ENCODE data around the gene VPS39. TPM values are rescaled to one million over a fixed set of nuclear protein-coding genes. Genes with fewer than 3 reads are reported as not detected.

The VPS39 gene
- total RNA-seq, 1 donor from 2014 or later = 79.9 TPM

DNA sequence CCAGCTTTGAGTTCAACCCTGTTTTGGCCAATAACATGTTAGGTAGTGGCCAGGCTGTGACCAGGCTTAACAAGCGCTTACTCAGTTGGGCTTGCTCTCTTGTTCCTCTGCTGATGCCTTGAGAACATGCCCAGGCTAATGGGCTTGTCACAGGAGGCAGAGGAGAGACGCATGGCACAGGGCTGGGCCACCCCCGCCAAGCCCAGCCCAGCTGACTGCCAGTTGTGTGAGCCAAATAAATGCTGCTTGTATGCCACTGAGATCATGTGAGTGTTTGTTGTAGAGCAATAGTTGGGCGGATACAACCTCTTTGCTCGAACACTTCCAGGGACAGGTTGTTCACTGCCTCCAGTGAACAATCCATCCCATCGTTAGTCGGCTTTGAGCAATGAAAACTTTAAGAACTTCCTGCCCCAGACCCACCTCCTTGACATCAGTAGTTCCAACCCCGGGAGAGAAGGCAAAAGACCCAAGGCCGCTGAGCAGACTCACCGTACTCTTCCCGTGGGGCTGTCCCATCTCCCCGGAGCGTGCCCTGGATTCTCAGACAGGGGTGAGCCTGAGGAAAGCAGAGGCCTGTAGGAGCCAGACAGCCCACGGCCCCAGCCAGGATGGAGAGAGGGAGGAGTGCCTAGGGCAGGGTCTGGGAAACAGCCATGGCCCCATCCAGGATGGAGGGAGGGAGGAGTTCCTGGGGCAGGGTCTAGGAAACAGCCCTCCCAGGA, 55.7 kb downstream of the VPS39 start:
- Histone ChIP-seq H3K4me3 (peak overlapping the region; percentile 8), H3K9me3 (no peaks in the 10 kb centered on the region), H3K27me3 (ENCODE audit: low read depth) (no peaks in the 10 kb centered on the region), H3K27ac (peak overlapping the region; percentile 74), H3K4me1 (peaks cover 9% of the 10 kb centered on the region), H3K36me3 (no peaks in the 10 kb centered on the region)
- ATAC-seq (peak; percentile 79 to 80), DNase-seq (peak; percentile 78)
- intact Hi-C loops (cut with DNase I) = no loop called here
- TF ChIP-seq CTCF (IDR thresholded peaks at IDR 0.05) = no peak

DNA sequence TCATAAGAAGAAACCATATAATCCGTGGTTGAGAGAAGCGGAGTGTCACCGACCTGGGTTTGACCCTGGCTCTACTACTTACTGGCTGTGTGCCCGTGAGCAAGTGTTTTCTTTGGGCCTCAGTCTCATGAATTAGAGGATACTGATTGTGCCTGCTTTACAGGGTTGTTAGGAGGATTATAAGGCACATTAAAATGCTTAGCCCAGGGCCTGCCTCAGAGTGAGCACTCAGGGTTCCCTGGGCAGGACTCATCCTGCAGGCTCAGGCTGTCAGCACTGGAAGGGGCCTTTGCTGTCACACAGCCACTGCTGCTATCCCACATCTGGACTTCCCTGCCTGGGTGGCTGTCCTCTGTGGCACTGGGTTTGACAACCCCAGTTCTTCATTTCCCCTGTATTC, 56.4 kb downstream of the VPS39 start:
- no peaks in the 10 kb centered on the region for H3K27me3 ChIP-seq (ENCODE audit: low read depth)
- no peak overlapping the region for H3K27ac ChIP-seq
- no peak for ATAC-seq
- no peak overlapping the region for H3K4me3 ChIP-seq
- H3K36me3 ChIP-seq = no peaks in the 10 kb centered on the region
- intact Hi-C loops (cut with DNase I) = no loop called here
- DNase-seq = no peak
- peaks cover 9% of the 10 kb centered on the region for H3K4me1 ChIP-seq
- TF ChIP-seq CTCF (IDR thresholded peaks at IDR 0.05) = no peak
- no peaks in the 10 kb centered on the region for H3K9me3 ChIP-seq

- Histone ChIP-seq H3K27me3 (ENCODE audit: low read depth) (no peaks in the 10 kb centered on the region), H3K9me3 (no peaks in the 10 kb centered on the region), H3K27ac (no peak overlapping the region), H3K36me3 (no peaks in the 10 kb centered on the region), H3K4me1 (peaks cover 9% of the 10 kb centered on the region), H3K4me3 (no peak overlapping the region)
- no peak for ATAC-seq
- intact Hi-C loops (cut with DNase I) = no loop called here
- TF ChIP-seq CTCF (IDR thresholded peaks at IDR 0.05) = no peak
- DNase-seq = no peak
These were observed 57.0 kb downstream of the VPS39 start for GRCh38 chr15:42151141-42151561.

DNA sequence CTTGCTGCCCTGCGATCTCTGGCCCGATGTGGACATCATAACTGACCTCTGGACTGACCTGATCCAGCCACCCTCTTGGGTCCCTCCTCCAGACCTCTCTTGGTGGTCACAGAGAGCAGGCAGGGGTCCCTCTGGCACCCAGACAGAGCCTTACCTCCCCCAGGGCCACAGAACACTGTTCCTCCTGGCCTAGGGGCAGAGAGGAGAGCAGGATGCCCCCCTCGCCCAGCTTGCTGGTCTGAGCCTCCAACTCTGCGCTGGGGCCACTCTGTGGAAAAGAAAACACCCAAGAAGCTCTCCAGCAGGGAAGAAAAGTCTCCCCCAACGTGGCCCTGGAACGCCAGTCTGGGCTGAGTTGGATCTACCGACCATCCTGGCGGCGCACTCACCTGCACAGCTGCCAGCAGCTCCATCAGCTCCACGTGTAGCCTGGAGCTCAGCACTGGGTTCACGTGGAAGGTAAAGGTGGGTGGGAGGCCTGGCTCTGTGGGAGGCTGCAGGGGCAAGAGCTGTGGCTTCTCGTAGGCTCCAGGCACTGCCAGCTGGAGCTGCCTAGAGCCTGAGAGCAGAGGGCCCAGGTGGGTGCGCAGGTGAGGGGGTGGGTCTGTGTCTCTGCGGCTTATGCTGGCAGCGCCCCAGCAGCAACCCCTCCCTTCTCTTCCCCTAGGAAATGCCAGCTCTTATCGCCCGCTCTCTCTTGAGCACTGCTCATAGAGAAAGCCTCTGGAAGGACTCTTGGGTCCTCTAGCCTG, 57.7 kb downstream of the VPS39 start:
- ATAC-seq = no peak
- intact Hi-C loops (cut with DNase I) = no loop called here
- no peak for DNase-seq
- TF ChIP-seq CTCF (IDR thresholded peaks at IDR 0.05) = no peak
- Histone ChIP-seq H3K4me3 (no peak overlapping the region), H3K36me3 (no peaks in the 10 kb centered on the region), H3K4me1 (peaks cover 9% of the 10 kb centered on the region), H3K9me3 (no peaks in the 10 kb centered on the region), H3K27me3 (ENCODE audit: low read depth) (no peaks in the 10 kb centered on the region), H3K27ac (no peak overlapping the region)

DNA sequence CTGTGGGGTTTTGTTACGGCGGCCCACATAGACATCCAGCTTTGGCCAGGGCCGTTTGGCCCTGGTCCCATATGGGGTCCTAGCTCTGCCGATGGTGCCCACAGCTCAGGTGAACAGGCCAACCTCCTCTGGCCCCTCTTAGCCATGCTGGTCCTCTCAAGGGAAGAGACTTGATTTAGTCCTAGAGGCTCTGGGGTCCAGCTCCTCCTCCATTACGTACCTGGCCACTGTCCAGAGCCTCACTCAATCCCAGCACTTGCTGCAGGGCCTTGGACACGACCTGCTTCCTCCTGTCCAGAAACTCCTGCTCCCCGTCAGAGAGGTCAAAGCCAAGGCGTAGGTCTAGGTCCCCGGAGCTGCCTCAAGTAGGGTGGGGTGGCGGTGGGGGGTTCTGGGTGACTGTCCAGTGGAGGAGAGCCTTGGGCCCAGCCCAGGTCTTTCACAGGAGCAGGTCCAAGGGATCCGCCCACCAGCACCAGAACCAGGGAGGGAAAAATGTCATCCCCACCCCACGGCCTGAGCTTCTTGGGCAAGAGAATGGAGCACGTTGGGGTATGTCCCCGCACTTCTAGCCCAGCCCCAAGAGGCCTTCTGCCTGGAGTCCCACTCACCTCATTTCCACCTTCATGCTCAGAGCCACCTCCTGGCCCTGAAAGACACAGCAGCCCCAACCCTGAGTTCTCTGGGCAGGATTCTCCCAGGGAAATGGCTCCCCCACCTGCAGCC, 58.4 kb downstream of the VPS39 start:
- Histone ChIP-seq H3K4me1 (peaks cover 9% of the 10 kb centered on the region), H3K27me3 (ENCODE audit: low read depth) (no peaks in the 10 kb centered on the region), H3K27ac (no peak overlapping the region), H3K36me3 (no peaks in the 10 kb centered on the region), H3K4me3 (no peak overlapping the region), H3K9me3 (no peaks in the 10 kb centered on the region)
- ATAC-seq (no peak), DNase-seq (no peak)
- TF ChIP-seq CTCF (IDR thresholded peaks at IDR 0.05) = no peak
- intact Hi-C loops (cut with DNase I) = no loop called here
